AG09309 (cell line): ENCODE results near the gene ATP9B.

Experiments used
- DNase-seq: peaks from one replicate; pipeline ENCODE4 v3.0.0-alpha.2; 2010; ENCODE audit warnings: low read depth
- H3K4me3 ChIP-seq: 2 replicates; pipeline ENCODE4 v1.5.1; 2011; ENCODE audit warnings: mild to moderate bottlenecking, low read depth, low read length, moderate library complexity; ENCODE audit not compliant: control insufficient read depth
- CTCF ChIP-seq: IDR thresholded peaks from 2 replicates; pipeline ENCODE4 v1.5.1; 2011; ENCODE audit warnings: mild to moderate bottlenecking, low read depth, low read length, inconsistent platforms; ENCODE audit not compliant: insufficient read depth, control insufficient read depth; ENCODE audit errors: missing control alignments

ATP9B gene

GRCh38 chr18:79424008-79424565 is 354.9 kb downstream of the ATP9B start:
- H3K4me3 ChIP-seq: no peak overlapping the region
- TF ChIP-seq CTCF: no peak

GRCh38 chr18:79424880-79425568 is 355.8 kb downstream of the ATP9B start:
- no peak for TF ChIP-seq CTCF
- H3K4me3 ChIP-seq: no peak overlapping the region
- no peak for DNase-seq

More at GRCh38 chr18:79424008-79424565, 354.9 kb downstream of the ATP9B start:
- no peak for DNase-seq

- no peak for DNase-seq
These were observed 356.3 kb downstream of the ATP9B start for GRCh38 chr18:79425569-79425886.

GRCh38 chr18:79426376-79427300 is 357.4 kb downstream of the ATP9B start:
- no peak overlapping the region for H3K4me3 ChIP-seq
- TF ChIP-seq CTCF: no peak
- DNase-seq: no peak

More at GRCh38 chr18:79425569-79425886, 356.3 kb downstream of the ATP9B start:
- H3K4me3 ChIP-seq: no peak overlapping the region
- no peak for TF ChIP-seq CTCF

- DNase-seq: no peak
- TF ChIP-seq CTCF: no peak
- H3K4me3 ChIP-seq: no peak overlapping the region
These were observed 358.4 kb downstream of the ATP9B start for GRCh38 chr18:79427368-79428225.
